ENCODE measurements around the gene TMEM196. TPM values are rescaled to one million over a fixed set of nuclear protein-coding genes. Genes with fewer than 3 reads are reported as not detected.

TMEM196 gene
- total RNA-seq, 1 experiment from 2014 or later = not detected

DNA sequence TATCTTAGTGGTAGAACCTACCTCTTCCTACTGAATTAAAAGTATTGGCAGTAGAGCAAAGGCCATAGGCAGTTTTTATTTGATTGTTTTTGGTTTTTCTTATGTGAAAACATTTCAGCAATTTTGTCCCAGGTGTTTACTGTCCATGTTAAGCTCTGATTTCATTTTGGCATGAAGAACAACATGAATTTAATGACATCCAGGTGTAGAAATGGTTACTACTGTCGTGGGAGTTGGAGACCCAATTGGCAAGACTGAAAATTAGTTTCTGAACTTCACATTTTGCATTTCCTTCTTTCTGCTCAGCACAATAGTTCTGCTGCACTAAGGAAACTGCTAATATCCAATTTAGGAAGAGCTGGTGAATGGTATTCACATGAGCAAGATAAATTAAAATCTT lies 38.0 kb upstream of the TMEM196 start:
- Histone ChIP-seq H3K9ac (ENCODE audit: extremely low read depth, insufficient read length, low read length) (no peak overlapping the region), H2BK15ac (ENCODE audit: low read depth, low read length) (no peak overlapping the region), H2BK12ac (ENCODE audit: insufficient read length, low read depth, low read length) (no peak overlapping the region), H2BK120ac (ENCODE audit: low read depth, low read length, poor library complexity, severe bottlenecking) (no peak overlapping the region), H3K4ac (ENCODE audit: low read depth, low read length) (no peak overlapping the region), H3K23ac (ENCODE audit: insufficient read length, low read depth, low read length) (no peak overlapping the region), H4K20me1 (ENCODE audit: control insufficient read depth, insufficient read depth, insufficient read length) (no peaks in the 10 kb centered on the region), H4K8ac (replicated peaks; ENCODE audit: insufficient read length, low read depth, low read length) (no peak overlapping the region), H3T11ph (ENCODE audit: low read length) (no peak overlapping the region), H3K79me1 (ENCODE audit: insufficient read depth, low read depth, low read length, poor library complexity, severe bottlenecking) (no peaks in the 10 kb centered on the region), H3K4me2 (ENCODE audit: insufficient read depth, insufficient read length, low read length) (no peak overlapping the region), H2BK5ac (ENCODE audit: insufficient read length, low read length) (no peak overlapping the region), H3K79me2 (ENCODE audit: insufficient read depth, low read length) (no peaks in the 10 kb centered on the region), H2BK20ac (ENCODE audit: low read depth, low read length, poor library complexity, severe bottlenecking) (no peak overlapping the region), H2AFZ (ENCODE audit: low read length) (no peak overlapping the region), H4K5ac (ENCODE audit: insufficient read length, low read depth, low read length) (no peak overlapping the region), H3K27me3 (ENCODE audit: insufficient read depth, low read length) (no peaks in the 10 kb centered on the region), H4K91ac (ENCODE audit: insufficient read length, low read depth, low read length) (no peak overlapping the region), H3K18ac (ENCODE audit: insufficient read length, low read depth, low read length) (no peak overlapping the region), H3K9me3 (ENCODE audit: control insufficient read depth, low read depth, low read length) (no peaks in the 10 kb centered on the region), H3K4me1 (ENCODE audit: insufficient read depth, low read length) (no peaks in the 10 kb centered on the region), H3K23me2 (ENCODE audit: insufficient read length, low read depth, low read length, poor library complexity, severe bottlenecking) (no peaks in the 10 kb centered on the region), H3K27ac (ENCODE audit: insufficient read length, low read depth, low read length) (no peak overlapping the region), H2AK5ac (ENCODE audit: insufficient read length, low read length) (no peak overlapping the region), H3K56ac (ENCODE audit: insufficient read length, low read depth, low read length) (no peak overlapping the region), H3K14ac (ENCODE audit: insufficient read depth, low read length) (no peak overlapping the region)
- Mint-ChIP-seq H3K36me3 (ENCODE audit: insufficient read depth in 1 of 3, low read depth in 3 of 3) (no peaks in the 10 kb centered on the region), H3K4me1 (peaks cover 6 to 7% of the 10 kb centered on the region in 2 experiments), H3K27me3 (ENCODE audit: low read depth) (no peaks in the 10 kb centered on the region), H3K27ac (no peak overlapping the region), H3K9me3 (no peaks in the 10 kb centered on the region), H3K4me3 (no peak overlapping the region)
- WGBS (ENCODE audit: extremely low coverage, insufficient read length, low lambda C conversion rate) = no CpG with 5 or more reads among the region's 1 CpG
- DNase-seq = no peak
- TF ChIP-seq, protein P1, sequence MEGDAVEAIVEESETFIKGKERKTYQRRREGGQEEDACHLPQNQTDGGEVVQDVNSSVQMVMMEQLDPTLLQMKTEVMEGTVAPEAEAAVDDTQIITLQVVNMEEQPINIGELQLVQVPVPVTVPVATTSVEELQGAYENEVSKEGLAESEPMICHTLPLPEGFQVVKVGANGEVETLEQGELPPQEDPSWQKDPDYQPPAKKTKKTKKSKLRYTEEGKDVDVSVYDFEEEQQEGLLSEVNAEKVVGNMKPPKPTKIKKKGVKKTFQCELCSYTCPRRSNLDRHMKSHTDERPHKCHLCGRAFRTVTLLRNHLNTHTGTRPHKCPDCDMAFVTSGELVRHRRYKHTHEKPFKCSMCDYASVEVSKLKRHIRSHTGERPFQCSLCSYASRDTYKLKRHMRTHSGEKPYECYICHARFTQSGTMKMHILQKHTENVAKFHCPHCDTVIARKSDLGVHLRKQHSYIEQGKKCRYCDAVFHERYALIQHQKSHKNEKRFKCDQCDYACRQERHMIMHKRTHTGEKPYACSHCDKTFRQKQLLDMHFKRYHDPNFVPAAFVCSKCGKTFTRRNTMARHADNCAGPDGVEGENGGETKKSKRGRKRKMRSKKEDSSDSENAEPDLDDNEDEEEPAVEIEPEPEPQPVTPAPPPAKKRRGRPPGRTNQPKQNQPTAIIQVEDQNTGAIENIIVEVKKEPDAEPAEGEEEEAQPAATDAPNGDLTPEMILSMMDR (conservative IDR thresholded peaks at IDR 0.05) = no peak

All from H9 (cell line).